CD4-positive, alpha-beta T cell treated with Interleukin-6 at 100 ng/mL for 8 hours (primary cell): ENCODE results near the gene DOK5.

Source experiments
- DNase-seq: peaks from one replicate; pipeline ENCODE4 v3.0.0-alpha.2; 2020; ENCODE audit warnings: mixed read lengths, low spot score

Gene DOK5

DNA sequence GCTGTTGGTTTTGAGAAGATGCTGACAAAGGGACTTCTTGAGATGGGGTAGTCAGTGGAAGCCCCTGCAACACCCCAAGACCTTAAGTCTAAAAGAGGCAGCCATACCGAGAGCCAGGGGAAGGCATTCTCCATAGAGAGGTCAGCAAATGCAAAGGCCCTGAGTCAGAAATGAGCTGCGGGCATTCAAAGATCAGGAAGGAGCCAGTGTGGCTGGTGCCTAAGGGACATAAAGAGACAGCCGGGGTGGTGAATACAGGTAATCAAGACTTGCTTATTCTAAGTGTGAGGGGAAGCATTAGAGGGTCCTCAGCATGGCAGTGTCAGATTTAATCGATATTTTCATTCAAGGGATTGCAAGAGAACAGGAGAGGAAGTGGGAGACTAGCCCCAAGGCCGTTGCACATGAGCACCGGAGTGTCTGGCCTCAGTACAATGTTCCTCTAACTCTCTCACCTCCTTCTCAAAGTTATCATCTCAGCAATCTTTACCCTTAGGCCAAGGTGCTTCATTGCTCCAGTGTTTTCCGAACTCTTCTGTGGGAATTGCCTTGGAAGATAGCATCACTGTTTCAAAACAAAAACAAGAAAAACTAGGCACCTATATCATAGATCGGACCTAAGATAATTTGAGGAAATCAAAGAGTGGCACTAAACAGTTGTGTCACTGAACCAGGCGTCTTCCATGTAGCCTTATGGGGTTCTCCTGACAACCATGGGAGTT lies 173.2 kb downstream of the DOK5 start:
- DNase-seq = no peak

DNA sequence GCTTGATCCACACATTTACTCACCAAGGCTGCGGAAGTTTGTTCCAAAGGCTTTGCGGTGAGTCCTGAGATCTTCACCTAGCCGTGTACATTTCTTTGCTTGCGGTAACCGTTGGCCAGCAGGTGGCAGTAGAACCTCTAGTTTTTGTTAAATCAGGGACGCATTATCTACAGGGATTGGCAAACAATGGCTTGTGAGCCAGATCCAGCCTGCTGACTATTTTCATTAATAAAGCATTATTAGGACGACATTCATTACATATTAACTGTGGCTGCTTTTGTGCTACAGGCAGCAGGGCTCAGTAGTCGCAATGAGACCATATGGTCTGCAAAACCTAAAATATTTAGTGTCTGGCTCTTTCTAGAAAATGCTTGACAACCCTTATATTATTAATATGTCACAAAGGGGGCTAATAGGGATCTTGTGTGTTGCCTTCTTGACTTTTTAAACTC lies 174.1 kb downstream of the DOK5 start:
- DNase-seq = peak; percentile 26

DNA sequence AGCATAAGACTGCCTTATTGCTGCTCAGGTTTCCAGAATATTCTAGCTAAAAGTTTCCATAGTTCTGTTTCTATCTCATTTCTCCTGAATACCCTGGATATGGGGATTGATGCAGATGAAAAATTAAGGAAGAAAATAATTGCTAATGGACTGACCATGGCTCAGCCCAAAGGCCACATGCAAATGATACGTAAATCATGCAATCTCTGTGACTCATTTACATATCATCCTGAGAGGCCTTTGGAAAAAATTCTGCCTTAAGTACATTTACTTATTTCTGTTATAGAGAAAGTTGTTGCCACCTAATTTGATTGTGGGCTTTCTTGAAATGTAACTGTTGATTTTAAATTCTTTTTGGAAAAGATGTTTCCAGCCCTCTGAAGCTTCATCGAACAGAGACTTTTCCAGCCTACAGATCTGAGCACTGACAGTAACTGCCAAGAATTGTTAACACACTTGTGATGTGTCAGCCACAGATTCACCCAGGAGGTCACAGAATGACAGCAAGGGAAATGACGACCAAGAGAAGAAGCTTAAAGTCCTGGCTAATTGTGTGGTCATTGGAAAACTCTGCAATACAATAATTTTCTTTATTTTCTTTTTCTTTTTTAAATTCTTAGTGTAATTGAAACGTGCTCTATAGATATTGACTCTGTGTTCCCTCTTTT lies 174.8 kb downstream of the DOK5 start:
- no peak for DNase-seq

DNA sequence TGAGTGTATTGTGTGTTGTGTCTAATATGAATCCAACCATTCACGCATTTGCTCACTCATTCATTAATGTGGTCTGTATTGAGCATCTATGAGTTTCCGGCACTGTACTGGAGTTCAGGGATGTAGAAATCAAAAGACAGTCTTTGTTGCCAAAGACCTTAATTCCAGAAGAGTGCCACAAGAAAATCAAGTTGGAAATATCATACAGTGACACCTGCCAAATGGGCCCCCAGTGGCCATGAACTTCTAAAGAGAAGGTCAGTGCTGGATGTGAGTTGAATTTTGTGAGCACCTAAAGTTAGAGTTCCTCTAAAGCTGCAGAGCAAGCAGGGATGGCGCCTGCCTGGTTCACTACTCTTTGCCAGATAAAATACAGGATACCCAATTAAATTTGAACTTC lies 175.9 kb downstream of the DOK5 start:
- DNase-seq = no peak

DNA sequence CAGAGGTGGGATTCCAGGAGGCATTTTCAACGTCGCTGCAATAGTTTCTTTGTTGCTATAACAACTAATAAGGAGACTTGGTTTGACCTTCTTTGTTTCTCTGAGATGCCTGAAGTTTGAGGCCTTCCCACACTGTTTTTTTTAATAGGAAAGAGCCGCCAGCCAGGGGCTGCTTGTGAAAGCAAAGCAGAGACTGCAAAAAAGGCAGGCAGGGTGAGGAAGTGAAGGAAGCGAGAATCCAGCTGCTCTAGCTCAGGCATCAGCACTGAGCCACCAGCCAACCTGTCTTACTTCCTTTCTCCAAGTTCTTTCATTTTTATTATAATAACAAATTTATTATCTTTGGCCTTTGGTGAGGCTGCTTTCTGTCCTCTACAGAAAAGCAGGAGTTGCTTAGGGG lies 179.1 kb downstream of the DOK5 start:
- DNase-seq = no peak

DNA sequence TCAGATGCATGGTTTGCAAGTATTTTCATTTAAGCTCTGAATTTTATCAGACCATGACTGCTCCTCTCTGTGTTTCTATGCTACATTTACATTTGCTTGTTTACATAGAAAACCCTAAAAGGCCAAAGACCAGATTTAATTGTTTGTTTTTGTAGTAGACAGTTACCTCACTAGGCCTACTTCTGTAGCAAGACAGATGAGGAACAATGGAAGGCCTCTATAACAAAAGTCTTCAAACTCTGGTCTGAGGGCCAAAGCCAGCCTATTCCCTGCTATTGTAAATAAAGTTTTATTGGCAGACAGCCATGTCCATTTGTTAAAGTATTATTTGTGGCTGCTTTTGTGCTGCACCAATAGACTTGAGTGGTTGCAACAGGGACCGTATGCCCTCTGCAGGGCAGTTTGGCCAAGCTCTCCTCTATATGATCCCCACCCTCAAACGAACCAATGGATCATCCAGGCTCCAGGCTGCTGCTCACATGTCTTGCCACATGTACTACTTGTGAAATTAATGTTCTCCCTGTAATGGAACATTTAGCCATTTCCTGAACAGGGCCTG lies 182.0 kb downstream of the DOK5 start:
- no peak for DNase-seq

DNA sequence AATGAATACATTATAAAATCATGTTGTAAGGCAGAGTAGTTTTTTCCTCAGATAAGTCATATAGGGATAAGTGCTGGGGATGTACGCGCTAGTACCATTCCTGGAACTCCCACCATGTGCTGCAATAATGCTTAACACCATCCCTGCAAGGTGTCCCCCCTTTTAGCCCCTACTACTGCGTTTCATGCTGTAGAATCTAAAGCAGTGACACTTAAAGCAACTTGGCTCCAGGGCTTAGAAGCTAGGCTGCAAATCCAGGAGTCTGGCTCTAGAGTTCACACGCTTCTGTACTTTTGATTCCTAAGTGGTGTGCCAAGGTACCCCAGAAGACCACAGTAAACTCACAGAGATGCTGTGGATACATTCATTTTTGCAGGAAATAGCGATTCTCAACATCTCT lies 183.1 kb downstream of the DOK5 start:
- no peak for DNase-seq

DNA sequence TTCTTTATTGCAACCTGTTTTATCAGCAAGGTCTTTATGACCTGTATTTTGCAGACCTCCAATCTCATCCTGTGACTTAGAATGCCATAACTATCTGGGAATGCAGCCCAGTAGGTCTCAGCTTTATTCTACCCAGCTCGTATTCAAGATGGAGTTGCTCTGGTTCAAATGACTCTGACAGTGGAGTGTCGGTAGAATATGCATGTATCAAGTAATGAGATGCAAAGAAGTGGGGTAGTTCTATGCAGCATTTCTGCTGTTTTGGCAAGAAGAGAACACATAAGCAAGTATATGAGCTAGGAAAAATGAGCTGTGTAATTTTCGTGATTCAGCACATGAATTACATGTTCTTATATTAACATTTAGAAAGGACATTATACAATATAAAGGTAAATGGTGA lies 185.9 kb downstream of the DOK5 start:
- DNase-seq = no peak

DNA sequence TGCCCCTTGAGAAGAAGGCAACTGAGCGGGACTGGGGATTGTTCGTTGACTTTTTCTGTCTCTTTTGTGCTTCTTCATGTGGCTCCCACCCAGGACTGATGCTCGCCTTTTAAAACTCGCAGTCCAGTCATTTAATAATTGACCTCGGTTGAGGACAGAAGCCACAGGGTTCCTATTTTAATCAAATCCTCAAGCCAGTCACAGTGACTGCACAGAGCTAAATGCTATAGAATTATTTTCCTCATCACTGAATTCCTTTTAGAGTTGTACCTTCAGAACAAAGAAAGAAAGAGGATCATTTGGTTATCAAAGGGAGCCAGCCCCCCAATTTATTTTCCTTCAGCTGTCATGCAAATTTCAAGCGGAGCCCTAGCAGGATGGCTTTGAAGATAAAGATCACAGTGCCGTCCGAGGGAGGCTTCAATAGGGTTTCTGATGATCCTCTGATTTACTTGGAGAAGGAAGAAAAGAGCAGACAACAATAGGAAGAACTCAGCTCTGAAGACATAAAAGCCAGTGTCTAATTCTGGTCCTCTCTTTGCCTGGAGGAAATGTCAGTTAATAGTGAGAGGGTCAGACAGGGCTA lies 186.6 kb downstream of the DOK5 start:
- no peak for DNase-seq

DNA sequence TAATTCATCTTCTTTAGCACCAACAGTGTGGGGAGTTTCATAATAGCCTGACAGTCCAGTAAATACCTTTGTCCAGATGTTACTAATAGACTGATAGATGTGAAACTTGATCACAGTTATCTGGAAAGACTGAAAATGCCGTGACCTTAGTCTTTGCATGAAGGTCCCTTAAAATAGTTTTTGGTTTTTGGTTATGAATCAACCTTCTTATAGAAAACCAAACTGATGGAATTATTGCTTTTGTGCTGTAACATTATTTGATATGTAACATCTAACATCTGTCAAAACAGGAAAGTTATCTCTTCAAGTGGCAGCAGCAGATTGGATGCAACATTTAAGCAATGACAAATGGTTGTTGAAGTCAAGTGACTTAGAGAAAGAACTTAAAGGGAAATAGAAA lies 190.4 kb downstream of the DOK5 start:
- no peak for DNase-seq

DNA sequence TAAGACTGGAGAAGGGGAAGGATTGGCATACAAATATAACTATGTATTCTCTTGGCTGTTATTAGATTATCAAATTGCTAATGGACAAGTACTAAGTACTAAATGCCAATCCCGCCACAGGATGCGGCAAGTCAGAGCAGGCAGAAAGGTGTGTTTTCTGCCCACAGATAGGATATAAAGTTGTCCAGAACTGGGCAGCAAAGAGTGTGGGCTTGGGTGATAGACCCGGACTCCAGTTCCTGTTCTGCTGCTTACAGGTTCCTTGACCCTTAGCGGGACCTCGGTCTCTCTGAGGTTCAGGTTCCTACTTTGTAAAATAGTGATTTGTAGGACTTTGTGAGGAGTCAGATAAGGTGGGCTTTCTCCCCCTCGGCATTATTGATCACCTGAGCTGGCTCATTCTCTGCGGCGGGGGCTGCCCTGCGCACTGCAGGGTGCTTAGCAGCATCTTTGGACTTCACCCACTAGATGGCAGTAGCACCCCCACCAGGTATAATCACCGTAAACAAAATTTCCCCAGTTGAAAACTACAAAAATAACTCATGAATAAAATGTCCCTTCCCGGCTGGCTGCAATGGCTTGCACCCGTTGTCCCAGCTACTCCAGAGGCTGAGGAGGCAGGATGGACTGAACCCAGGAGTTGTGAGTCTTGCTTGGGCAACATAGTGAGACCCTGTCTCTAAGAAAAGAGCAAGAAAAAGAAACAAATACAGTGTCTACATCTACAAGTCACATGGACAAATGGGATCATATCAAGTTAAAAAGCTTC lies 193.1 kb downstream of the DOK5 start:
- peak; percentile 3 for DNase-seq

DNA sequence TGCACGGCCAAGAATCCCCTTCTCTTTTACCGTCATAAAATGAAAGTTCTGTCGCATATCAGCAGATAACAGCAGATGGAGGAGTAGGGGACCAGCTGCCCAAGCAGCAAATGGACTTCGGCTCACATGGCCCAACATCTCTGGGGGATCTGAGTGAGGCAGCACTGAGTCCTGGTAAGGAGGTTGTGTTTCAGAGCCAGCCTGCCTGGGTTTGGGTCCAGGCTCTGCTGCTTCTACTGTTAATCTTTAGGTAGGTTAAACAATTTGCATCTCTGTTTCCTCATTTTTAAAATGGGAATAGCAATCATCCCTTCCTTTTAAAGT lies 193.6 kb downstream of the DOK5 start:
- DNase-seq = no peak

DNA sequence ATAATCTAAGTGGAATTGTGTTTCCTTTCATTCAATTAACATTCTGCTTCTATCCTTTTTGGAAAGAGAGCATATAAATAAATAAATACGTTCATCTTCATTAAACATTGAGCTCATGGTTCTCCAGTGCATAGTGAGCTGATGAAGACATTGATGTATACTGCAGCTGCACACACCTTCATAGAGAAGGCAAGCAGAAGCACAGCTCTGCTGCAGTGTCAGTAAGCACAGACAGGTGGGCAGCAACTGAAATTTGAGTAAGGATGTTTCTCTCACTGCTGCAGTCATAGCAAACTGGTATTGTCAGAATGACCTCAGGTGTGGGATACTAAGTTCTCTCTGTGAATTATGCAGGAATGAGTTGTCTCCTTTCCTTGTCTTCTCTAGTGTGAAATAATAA lies 202.9 kb downstream of the DOK5 start:
- DNase-seq = no peak

DNA sequence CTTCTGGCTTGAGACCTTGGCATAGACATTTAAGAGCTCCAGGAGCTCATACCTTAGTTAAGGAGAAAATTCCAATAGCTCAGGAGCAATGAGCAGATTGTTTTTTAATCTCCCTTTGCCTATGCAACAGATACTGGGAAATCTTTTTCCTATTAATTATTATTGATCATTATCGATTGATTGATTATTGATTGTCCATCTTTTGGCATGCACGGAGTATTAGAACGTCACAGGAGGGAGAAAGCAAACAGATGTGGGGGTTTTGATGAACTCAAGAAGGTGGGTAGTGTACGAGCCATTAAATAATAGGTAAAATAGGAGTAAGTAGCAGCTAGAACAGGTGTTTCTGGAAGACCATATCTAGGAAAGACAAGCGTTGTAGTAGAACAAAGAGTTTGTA lies 205.0 kb downstream of the DOK5 start:
- no peak for DNase-seq

DNA sequence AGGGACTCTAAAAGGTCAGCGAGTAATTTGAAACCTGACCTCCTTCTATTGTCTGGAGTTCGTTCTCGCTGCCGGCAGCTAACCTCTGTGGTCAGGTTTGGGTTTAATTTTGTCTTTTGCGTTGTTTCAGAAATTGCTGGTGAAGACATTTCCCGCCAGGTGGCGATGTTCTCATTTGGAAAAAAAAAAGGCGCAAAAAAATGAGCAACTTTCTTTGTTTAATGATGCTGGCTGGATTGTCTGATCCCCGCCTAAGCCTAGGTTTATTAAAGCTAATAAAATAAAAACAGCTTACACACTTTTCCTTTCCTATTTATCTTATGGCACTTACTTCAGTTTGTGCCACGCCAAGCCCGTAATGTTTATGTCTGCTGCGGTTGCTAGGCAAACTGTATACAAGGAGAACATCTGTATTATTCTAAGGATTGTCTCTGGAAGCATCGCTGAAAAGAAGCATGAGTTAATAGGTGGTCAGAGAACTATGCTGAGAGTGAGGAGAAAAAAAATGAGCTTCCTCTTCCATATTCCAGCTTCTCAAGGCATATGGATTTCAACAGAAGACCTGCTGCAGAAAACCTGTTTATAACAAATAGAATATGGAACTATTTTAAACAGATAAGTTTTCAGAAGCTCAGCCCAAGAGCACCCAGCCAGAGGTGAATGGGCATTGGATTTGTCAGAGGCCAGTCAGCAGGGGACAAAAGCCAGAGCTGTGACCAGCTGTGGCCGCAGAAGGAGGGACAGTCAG lies 205.7 kb downstream of the DOK5 start:
- no peak for DNase-seq

DNA sequence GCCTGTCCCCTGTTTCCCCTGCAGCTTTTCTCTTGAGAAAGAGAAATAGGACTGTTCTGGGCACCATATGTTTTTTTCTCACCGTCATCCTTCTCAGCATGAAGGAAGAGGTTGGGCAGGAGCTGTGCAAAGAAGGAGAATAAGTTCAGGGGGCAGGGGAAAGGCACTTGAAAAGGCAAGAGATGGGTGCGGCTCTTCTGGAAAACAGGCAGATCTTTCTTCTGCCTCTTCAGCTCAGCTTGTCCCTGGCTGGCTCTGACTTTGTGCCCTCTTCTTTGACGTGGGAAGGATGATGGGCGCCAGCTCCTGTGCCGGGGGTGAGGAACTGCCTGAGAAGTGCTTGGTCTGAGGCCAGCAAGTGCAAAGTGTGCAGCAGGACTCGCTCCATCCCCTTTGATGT lies 206.5 kb downstream of the DOK5 start:
- DNase-seq = no peak

DNA sequence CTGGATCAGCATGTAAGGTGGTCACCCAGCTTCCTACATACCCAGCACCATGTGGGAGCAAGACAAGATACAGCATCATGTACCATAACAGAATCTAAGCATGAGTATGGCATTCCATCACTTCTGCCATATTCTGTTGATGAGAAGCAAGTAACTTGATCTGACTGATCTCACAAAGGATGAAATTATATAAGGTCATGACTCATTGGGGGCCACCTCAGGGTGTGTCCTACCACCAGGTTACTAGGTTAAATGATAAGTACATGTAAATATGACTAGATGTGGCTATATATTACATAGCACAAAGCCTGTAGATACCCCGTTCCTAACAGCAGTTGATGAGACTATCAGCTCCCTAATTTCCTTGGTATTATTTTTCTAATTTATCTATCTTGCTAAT lies 213.1 kb downstream of the DOK5 start:
- DNase-seq = no peak

DNA sequence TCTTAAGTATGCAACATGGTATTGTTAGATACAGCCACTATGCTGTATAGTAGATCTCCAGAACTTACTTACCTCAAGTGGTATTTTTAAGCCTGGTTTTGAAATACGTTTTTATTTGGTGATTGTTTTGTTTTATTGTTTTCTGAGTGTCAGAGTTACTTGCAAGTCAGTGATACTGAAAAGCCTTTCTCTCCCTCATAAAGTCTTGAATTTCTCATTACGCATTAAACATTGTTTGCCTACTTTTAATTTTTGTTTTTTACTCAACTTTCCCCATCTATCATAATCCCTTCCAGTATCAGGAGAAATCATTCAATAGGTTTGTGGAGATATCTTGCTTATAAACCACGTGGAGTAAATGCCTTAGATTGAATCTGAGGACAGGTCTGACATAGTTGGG lies 214.9 kb downstream of the DOK5 start:
- DNase-seq = no peak

DNA sequence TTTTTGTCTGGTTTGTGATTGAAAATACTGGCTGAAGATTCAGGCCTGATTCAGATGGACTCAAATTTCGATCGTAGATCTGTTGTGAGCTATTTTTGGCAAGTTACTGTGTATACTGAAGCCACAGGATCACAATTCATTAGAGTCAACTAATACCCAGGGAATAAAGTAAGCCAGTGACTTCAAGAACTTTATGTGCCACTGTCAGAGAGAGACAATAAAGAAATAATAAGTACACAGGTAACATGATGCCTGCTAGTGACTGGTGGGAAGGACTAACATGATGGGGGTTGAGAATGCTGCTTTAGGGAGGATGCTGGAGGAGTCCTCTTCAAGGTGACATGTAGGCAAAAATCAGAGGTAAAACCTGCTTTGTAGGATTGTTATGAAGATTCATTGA lies 215.9 kb downstream of the DOK5 start:
- no peak for DNase-seq

DNA sequence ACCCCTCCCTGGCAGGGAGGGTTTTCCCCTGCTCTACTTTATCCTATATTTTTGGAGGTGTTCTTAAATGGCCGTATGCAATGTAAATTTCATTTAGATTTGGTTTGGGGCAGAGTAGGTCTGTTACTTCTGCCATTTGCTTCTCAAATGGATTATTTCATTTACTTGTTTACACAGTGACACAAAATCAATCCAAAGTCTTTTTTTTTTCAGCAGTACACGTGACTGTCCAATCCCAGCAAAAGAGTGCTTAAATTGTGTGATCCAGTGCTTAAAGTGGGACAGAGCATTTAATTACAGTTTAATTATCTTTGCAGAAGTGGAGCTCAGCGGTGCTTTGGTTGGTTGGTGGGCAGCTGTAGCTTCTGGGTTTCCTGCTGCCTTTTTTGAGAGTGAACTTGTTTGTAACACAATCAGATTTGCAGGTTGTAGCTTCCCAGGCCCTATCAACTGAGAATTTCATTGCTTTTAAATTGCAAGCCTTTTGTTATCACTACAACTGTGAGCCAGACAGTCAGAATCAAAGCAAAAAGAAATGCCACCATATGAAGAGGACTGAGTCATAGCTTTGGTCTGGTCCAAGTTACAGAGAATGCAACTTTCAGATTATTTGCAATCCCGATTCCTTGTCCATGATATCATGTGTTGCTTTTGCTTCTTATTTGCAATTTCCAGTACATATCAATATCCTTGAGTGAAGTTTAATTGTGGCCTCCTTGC lies 216.9 kb downstream of the DOK5 start:
- DNase-seq = no peak

DNA sequence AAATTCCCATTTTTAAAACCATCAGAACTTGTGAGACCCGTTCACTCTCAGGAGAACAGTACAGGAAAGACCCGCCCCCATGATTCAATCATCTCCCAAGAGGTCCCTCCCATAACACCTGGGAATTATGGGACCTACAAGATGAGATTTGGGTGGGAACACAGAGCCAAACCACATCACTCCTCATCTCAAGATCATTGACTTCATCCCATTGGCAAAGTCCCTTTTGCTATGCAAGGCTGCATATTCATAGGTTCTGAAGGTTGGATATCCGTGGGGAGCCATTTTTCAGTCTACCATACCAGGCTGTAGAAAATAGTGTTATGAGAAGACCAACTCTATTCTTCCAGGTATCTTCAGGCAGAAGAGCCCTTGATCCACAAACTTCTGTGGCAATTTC lies 219.1 kb downstream of the DOK5 start:
- DNase-seq = no peak
